Activated CD8-positive, alpha-beta memory T cell treated with anti-CD3 and anti-CD28 coated beads, Interleukin-2, amount 50 U/mL, for 4 hours (primary cell): ENCODE measurements around the gene SCG5.

Source experiments
- DNase-seq: peaks from one replicate; pipeline ENCODE4 v3.0.0-alpha.2; 2020

SCG5 gene

GRCh38 chr15:32729700-32730395 lies 88.3 kb downstream of the SCG5 start:
- DNase-seq: no peak

DNA sequence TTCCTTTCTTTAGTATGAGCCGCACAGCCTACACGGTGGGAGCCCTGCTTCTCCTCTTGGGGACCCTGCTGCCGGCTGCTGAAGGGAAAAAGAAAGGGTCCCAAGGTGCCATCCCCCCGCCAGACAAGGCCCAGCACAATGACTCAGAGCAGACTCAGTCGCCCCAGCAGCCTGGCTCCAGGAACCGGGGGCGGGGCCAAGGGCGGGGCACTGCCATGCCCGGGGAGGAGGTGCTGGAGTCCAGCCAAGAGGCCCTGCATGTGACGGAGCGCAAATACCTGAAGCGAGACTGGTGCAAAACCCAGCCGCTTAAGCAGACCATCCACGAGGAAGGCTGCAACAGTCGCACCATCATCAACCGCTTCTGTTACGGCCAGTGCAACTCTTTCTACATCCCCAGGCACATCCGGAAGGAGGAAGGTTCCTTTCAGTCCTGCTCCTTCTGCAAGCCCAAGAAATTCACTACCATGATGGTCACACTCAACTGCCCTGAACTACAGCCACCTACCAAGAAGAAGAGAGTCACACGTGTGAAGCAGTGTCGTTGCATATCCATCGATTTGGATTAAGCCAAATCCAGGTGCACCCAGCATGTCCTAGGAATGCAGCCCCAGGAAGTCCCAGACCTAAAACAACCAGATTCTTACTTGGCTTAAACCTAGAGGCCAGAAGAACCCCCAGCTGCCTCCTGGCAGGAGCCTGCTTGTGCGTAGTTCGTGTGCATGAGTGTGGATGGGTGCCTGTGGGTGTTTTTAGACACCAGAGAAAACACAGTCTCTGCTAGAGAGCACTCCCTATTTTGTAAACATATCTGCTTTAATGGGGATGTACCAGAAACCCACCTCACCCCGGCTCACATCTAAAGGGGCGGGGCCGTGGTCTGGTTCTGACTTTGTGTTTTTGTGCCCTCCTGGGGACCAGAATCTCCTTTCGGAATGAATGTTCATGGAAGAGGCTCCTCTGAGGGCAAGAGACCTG lies 89.5 kb downstream of the SCG5 start:
- DNase-seq: no peak

- no peak for DNase-seq
Measured at GRCh38 chr15:32732574-32733157, 91.2 kb downstream of the SCG5 start.

- no peak for DNase-seq
Measured at GRCh38 chr15:32733281-32733680, 91.8 kb downstream of the SCG5 start.

DNA sequence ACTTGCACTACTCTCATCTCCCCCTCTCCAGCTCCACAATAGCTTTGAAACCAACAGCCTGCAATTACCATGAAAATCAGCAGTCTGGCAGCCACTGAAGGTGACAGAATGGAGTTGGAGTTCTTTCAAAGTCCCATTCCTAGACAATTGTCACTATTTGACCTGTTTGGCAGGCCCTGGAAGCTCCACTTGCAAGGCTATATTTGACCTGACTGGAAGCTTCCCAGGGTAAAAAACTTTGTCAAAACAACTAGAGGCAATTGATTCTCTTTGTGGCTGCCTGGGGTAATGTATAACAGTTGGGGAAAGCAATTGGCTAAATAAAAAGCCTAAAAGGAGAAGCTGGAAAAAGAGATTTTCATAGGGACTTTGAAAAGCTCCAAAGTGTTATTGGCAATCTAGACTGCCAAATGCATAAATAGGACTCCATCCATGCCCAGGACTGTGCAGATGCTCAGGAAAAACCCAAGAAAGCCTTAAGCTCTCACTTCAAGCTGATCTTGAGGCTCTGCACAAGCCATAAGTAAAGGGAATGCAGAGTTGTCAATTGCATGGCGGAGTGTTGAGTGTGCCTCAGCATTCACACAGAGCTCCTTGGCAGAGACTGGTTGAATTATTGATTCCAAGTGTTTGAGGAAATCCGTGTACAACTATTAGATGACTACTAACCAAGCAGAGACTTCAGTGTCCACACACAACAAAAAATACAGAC lies 94.6 kb downstream of the SCG5 start:
- DNase-seq: no peak

DNA sequence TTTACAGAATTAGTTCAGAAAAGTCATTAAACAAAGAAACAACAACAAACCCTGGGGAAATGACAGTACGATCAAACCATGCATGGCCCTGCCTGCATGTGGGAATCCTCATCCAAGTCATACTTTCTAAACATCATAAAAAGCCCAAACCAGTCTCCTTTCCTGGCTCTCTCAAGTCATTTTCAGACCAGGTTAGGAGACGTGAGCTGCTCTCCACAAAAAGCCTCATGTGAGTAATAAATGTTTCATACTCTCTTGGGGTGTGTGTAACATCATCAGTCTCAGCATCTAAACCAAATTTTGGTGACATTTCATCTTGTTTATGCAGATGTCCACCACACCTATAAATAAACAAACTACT lies 95.2 kb downstream of the SCG5 start:
- DNase-seq: no peak

GRCh38 chr15:32737304-32737703 lies 95.8 kb downstream of the SCG5 start:
- no peak for DNase-seq

- DNase-seq: no peak
Measured at GRCh38 chr15:32738666-32739065, 97.2 kb downstream of the SCG5 start.

DNA sequence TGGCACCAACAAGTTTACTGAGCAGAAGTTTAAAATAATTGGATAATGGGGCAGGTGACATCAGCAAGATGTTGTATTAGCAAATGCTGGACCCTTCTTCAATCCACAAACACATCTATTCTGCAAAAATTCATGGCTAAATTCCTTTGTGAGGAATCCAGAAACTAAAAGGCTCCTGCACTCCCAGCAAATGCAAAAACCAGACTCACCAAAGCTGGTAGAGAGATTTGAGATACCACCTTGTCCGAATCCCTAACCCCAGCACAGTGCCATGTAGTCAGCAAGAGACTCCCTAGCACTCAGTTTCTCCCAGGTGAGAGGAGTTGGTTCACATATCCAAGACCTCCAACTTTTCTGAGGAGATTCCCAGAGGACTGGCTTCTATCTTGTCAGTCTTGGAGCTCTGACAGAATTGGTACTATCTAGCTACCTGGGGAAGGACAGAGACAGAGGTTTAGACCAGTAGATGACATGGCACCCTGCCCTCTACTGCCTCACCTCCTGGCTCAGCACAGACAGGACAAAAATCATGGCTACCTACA lies 98.1 kb downstream of the SCG5 start:
- no peak for DNase-seq

- no peak for DNase-seq
Measured at GRCh38 chr15:32743411-32744140, 102.1 kb downstream of the SCG5 start.

GRCh38 chr15:32746116-32746857 lies 104.8 kb downstream of the SCG5 start:
- DNase-seq: no peak
